ENCODE results near the gene COL4A2. TPM values are rescaled to one million over a fixed set of nuclear protein-coding genes. Genes with fewer than 3 reads are reported as not detected.
"Not testable (repeated sequence)": the region's sequence is repeated elsewhere in the genome, so short reads cannot be mapped to it uniquely, and the experiment has no call there.

COL4A2 gene
- total RNA-seq, 1 donor from 2014 or later: not detected

- H3K9me3 Mint-ChIP-seq: no peaks in the 10 kb centered on the region
- peaks cover 20% of the 10 kb centered on the region for H3K27me3 Mint-ChIP-seq (ENCODE audit: low read depth)
- H3K4me1 Mint-ChIP-seq (ENCODE audit: low read depth): no peaks in the 10 kb centered on the region
- no peak for DNase-seq (ENCODE audit: low spot score)
- H3K36me3 Mint-ChIP-seq (ENCODE audit: low read depth): no peaks in the 10 kb centered on the region
- no peak overlapping the region for H3K4me3 Mint-ChIP-seq (ENCODE audit: low read depth)
- no peak overlapping the region for H3K27ac Mint-ChIP-seq
- intact Hi-C loops (cut with micrococcal nuclease): no loop called here
Measured at GRCh38 chr13:110446575-110446890, 139.4 kb downstream of the COL4A2 start.

DNA sequence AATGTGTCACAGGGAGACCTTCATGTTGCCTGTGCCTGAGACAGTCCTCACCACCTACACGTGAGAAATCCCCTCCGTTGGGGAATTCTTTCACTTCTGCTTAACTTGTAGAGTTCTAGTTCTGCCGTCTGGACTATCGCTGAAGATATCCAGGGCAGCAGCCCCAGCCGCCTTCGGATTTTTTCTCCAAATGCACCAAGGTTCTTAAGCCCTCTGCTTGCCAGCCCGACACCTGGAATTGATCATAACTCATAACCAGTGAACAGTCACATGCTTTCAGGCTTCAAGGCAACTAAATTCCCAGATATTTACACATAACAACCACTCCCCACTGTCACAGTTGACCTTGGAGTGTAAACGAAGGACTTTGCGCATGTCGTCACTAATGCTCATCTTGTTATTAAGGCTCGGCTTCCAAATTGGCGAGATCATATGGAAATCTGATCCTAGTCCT, 140.0 kb downstream of the COL4A2 start:
- intact Hi-C loops (cut with micrococcal nuclease): no loop called here
- Mint-ChIP-seq H3K27me3 (ENCODE audit: low read depth) (peaks cover 20% of the 10 kb centered on the region), H3K36me3 (ENCODE audit: low read depth) (no peaks in the 10 kb centered on the region), H3K9me3 (no peaks in the 10 kb centered on the region), H3K4me3 (ENCODE audit: low read depth) (no peak overlapping the region), H3K27ac (no peak overlapping the region), H3K4me1 (ENCODE audit: low read depth) (no peaks in the 10 kb centered on the region)
- DNase-seq (ENCODE audit: low spot score): no peak

DNA sequence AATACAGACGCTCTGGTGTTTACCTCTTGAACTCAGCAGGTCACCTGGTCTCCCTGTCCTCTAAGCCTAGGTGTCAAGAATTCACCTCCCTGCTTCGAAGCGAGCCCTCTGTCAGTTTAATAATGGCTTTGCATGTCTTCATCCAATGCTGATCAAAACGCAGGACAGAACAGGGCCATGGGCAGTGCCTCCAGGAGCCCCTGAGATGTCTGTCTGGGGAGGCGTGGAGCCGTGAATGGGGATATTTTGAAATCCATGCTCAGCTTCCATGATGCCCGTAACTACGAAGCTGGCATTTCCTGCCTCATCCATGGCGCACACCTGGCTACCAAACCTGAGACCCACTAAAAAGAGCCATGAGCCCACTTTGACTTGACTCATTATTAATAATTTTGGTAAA, 140.7 kb downstream of the COL4A2 start:
- Mint-ChIP-seq H3K27me3 (ENCODE audit: low read depth) (peaks cover 20% of the 10 kb centered on the region), H3K9me3 (no peaks in the 10 kb centered on the region), H3K4me3 (ENCODE audit: low read depth) (no peak overlapping the region), H3K27ac (no peak overlapping the region), H3K36me3 (ENCODE audit: low read depth) (no peaks in the 10 kb centered on the region), H3K4me1 (ENCODE audit: low read depth) (no peaks in the 10 kb centered on the region)
- intact Hi-C loops (cut with micrococcal nuclease): no loop called here
- DNase-seq (ENCODE audit: low spot score): no peak

DNA sequence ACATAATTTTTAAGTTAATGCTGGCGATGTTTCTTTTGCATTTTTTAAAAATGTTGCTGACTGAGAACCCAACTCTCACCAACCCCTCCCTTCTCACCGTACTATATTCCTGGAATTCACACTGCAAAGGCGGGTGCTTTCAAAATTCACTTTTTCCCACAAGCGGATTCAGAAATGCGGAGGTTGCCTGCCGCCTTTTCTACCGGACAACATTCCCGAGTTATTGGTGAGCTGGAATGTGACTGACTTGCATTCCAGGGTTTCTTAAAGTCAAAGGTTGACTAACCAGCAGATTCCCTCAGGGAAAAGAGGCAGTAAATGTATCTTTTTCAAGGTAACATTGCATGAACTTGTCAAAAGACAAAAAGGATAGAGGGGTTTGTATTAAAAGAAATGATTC, 141.1 kb downstream of the COL4A2 start:
- no peak for DNase-seq (ENCODE audit: low spot score)
- H3K4me3 Mint-ChIP-seq (ENCODE audit: low read depth): no peak overlapping the region
- intact Hi-C loops (cut with micrococcal nuclease): no loop called here
- no peaks in the 10 kb centered on the region for H3K36me3 Mint-ChIP-seq (ENCODE audit: low read depth)
- no peaks in the 10 kb centered on the region for H3K4me1 Mint-ChIP-seq (ENCODE audit: low read depth)
- no peaks in the 10 kb centered on the region for H3K9me3 Mint-ChIP-seq
- peaks cover 20% of the 10 kb centered on the region for H3K27me3 Mint-ChIP-seq (ENCODE audit: low read depth)
- H3K27ac Mint-ChIP-seq: no peak overlapping the region

DNA sequence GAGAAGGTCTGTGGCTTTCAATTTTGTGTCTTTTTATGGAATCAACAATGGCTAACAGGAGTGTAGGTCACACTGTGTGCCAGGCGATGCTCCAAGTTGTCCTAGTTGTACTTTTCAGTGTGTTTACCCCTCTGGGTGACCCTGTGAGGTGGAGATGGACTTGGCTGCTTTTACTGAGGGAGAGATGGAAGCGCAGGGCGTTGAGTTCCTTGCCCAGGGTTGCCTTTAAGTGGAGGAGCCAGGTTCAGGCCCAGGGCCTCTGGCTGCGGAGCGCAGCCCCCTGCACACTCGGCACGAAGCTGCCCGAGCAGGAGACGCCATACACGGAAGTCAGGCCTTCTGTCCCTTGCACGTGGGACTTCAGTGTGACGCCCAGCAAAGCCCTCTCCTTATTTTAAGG, 141.6 kb downstream of the COL4A2 start:
- Mint-ChIP-seq H3K27me3 (ENCODE audit: low read depth) (peaks cover 20% of the 10 kb centered on the region), H3K4me1 (ENCODE audit: low read depth) (no peaks in the 10 kb centered on the region), H3K27ac (no peak overlapping the region), H3K4me3 (ENCODE audit: low read depth) (no peak overlapping the region), H3K36me3 (ENCODE audit: low read depth) (no peaks in the 10 kb centered on the region), H3K9me3 (no peaks in the 10 kb centered on the region)
- DNase-seq (ENCODE audit: low spot score): no peak
- intact Hi-C loops (cut with micrococcal nuclease): no loop called here

GRCh38 chr13:110449219-110450015, 142.3 kb downstream of the COL4A2 start:
- H3K27me3 Mint-ChIP-seq (ENCODE audit: low read depth): peaks cover 15% of the 10 kb centered on the region
- no peaks in the 10 kb centered on the region for H3K36me3 Mint-ChIP-seq (ENCODE audit: low read depth)
- intact Hi-C loops (cut with micrococcal nuclease): loop anchor here (10.0 kb wide), 1 partner anchor 145 kb away; no protein-coding TSS in a partner anchor
- H3K4me3 Mint-ChIP-seq (ENCODE audit: low read depth): no peak overlapping the region
- H3K27ac Mint-ChIP-seq: no peak overlapping the region
- no peaks in the 10 kb centered on the region for H3K4me1 Mint-ChIP-seq (ENCODE audit: low read depth)
- no peaks in the 10 kb centered on the region for H3K9me3 Mint-ChIP-seq
- DNase-seq (ENCODE audit: low spot score): no peak

DNA sequence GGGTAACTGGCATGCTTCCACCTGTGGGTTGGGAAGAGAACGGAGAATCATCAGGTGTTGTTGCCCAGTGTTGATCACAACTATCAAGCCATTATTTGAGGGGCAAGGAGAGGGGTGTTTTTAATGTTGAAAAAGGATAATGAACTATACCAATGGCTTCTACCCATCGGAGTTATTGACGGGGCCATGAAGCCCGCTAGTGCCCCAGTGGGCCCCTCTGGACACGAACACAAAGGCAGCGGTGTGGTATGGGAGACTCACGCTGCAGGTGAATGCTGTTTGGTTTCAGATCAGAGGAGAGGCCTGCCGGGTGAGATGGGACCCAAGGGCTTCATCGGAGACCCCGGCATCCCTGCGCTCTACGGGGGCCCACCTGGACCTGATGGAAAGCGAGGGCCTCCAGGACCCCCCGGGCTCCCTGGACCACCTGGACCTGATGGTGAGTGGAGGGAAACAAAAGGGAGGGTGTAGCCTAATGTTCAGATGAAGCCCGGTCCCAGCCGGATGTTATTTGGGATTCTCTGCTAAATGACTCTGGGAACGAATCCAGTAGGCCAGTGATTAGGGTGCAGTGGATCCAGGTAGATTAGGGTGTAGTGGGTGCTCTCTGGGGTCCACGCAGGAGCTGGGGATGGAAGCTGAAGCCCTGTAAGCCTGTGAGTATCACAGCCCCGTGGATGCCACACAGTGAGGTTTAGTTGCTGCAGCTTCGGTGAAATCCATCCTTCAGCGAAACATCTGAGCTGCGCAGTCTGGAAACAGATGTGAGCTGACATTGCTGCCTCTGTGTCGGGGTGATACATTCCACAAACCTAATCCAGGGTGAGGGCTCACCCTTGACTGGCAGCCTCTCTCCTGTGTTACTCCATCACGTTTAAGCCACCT, 143.2 kb downstream of the COL4A2 start:
- no peaks in the 10 kb centered on the region for H3K9me3 Mint-ChIP-seq
- peaks cover 13% of the 10 kb centered on the region for H3K27me3 Mint-ChIP-seq (ENCODE audit: low read depth)
- H3K36me3 Mint-ChIP-seq (ENCODE audit: low read depth): no peaks in the 10 kb centered on the region
- intact Hi-C loops (cut with micrococcal nuclease): loop anchor here (10.0 kb wide), 1 partner anchor 145 kb away; no protein-coding TSS in a partner anchor
- DNase-seq (ENCODE audit: low spot score): no peak
- H3K27ac Mint-ChIP-seq: no peak overlapping the region
- H3K4me1 Mint-ChIP-seq (ENCODE audit: low read depth): no peaks in the 10 kb centered on the region
- no peak overlapping the region for H3K4me3 Mint-ChIP-seq (ENCODE audit: low read depth)

GRCh38 chr13:110450941-110451730, 144.1 kb downstream of the COL4A2 start:
- no peak overlapping the region for H3K27ac Mint-ChIP-seq
- DNase-seq (ENCODE audit: low spot score): no peak
- peaks cover 16% of the 10 kb centered on the region for H3K27me3 Mint-ChIP-seq (ENCODE audit: low read depth)
- intact Hi-C loops (cut with micrococcal nuclease): loop anchor here (10.0 kb wide), 1 partner anchor 144 kb away; no protein-coding TSS in a partner anchor
- no peaks in the 10 kb centered on the region for H3K36me3 Mint-ChIP-seq (ENCODE audit: low read depth)
- H3K4me3 Mint-ChIP-seq (ENCODE audit: low read depth): no peak overlapping the region
- H3K9me3 Mint-ChIP-seq: no peaks in the 10 kb centered on the region
- peaks cover 2% of the 10 kb centered on the region for H3K4me1 Mint-ChIP-seq (ENCODE audit: low read depth)

GRCh38 chr13:110453091-110453490, 146.0 kb downstream of the COL4A2 start:
- H3K27ac Mint-ChIP-seq; H3K36me3 Mint-ChIP-seq (ENCODE audit: low read depth); H3K4me3 Mint-ChIP-seq (ENCODE audit: low read depth); DNase-seq (ENCODE audit: low spot score); H3K4me1 Mint-ChIP-seq (ENCODE audit: low read depth); H3K9me3 Mint-ChIP-seq: not testable (repeated sequence)
- H3K27me3 Mint-ChIP-seq (ENCODE audit: low read depth): peaks cover 14% of the 10 kb centered on the region
- intact Hi-C loops (cut with micrococcal nuclease): loop anchor here (10.0 kb wide), 1 partner anchor 142 kb away; no protein-coding TSS in a partner anchor

GRCh38 chr13:110453797-110454196, 146.7 kb downstream of the COL4A2 start:
- no peaks in the 10 kb centered on the region for H3K9me3 Mint-ChIP-seq
- H3K36me3 Mint-ChIP-seq (ENCODE audit: low read depth): no peaks in the 10 kb centered on the region
- DNase-seq (ENCODE audit: low spot score): no peak
- peaks cover 12% of the 10 kb centered on the region for H3K27me3 Mint-ChIP-seq (ENCODE audit: low read depth)
- no peak overlapping the region for H3K4me3 Mint-ChIP-seq (ENCODE audit: low read depth)
- H3K27ac Mint-ChIP-seq: no peak overlapping the region
- intact Hi-C loops (cut with micrococcal nuclease): loop anchor here (10.0 kb wide), 1 partner anchor 141 kb away; no protein-coding TSS in a partner anchor
- H3K4me1 Mint-ChIP-seq (ENCODE audit: low read depth): peaks cover 3% of the 10 kb centered on the region

DNA sequence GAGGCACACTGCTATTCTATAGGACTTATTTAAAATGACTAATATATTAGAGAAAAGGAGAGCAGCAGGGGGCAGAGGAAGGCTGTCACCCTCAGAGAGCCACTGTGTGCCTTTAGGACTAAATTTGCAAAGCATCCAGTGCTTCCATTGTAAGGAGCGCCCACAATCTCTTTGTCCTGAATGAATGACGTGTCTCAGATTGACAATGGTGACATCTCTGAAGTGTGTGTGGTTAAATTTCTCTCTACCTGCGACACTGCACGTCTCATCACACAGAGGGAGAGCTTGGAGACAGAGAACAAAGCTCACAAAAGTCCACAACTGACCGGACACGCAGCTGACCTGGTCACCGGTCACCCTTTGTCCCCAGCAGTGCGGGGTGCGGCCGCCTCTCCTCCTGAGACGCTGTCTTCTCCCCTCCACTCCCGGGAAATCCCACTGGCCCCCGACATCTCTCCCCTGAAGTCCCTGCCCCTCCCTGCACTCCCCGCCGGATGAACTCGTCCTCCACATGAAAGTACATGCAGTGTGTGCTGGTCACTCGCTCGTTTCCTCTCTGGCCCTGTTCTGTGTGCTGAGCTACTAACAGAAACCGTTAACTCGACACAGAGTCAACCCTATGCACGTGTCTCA, 147.3 kb downstream of the COL4A2 start:
- H3K4me1 Mint-ChIP-seq (ENCODE audit: low read depth): peaks cover 3% of the 10 kb centered on the region
- H3K27me3 Mint-ChIP-seq (ENCODE audit: low read depth): peaks cover 12% of the 10 kb centered on the region
- DNase-seq (ENCODE audit: low spot score): no peak
- intact Hi-C loops (cut with micrococcal nuclease): loop anchor here (10.0 kb wide), 1 partner anchor 140 kb away; no protein-coding TSS in a partner anchor
- H3K27ac Mint-ChIP-seq: no peak overlapping the region
- H3K36me3 Mint-ChIP-seq (ENCODE audit: low read depth): no peaks in the 10 kb centered on the region
- H3K4me3 Mint-ChIP-seq (ENCODE audit: low read depth): no peak overlapping the region
- no peaks in the 10 kb centered on the region for H3K9me3 Mint-ChIP-seq

GRCh38 chr13:110454956-110455355, 147.9 kb downstream of the COL4A2 start:
- H3K36me3 Mint-ChIP-seq (ENCODE audit: low read depth): no peaks in the 10 kb centered on the region
- peaks cover 3% of the 10 kb centered on the region for H3K4me1 Mint-ChIP-seq (ENCODE audit: low read depth)
- no peak overlapping the region for H3K27ac Mint-ChIP-seq
- intact Hi-C loops (cut with micrococcal nuclease): loop anchor here (10.0 kb wide), 1 partner anchor 140 kb away; no protein-coding TSS in a partner anchor
- H3K4me3 Mint-ChIP-seq (ENCODE audit: low read depth): no peak overlapping the region
- H3K27me3 Mint-ChIP-seq (ENCODE audit: low read depth): peaks cover 12% of the 10 kb centered on the region
- no peaks in the 10 kb centered on the region for H3K9me3 Mint-ChIP-seq
- DNase-seq (ENCODE audit: low spot score): no peak

Data from activated T-helper 2 cell treated with anti-CD3 and anti-CD28 coated beads, Interferon-gamma antibody, Interleukin-2, Interleukin-4, amounts not matched to agents 10 μg/mL and 5 μg/mL and 100 μg/mL, durations not matched to agents 14 hours and 24 hours and 36 hours (primary cell).